ENCODE data around the gene ACBD4. TPM values are rescaled to one million over a fixed set of nuclear protein-coding genes. Genes with fewer than 3 reads are reported as not detected.
"Not testable (repeated sequence)": the region's sequence is repeated elsewhere in the genome, so short reads cannot be mapped to it uniquely, and the experiment has no call there.

Gene ACBD4
- total RNA-seq, 1 donor from 2014 or later, result 20.6 TPM

DNA sequence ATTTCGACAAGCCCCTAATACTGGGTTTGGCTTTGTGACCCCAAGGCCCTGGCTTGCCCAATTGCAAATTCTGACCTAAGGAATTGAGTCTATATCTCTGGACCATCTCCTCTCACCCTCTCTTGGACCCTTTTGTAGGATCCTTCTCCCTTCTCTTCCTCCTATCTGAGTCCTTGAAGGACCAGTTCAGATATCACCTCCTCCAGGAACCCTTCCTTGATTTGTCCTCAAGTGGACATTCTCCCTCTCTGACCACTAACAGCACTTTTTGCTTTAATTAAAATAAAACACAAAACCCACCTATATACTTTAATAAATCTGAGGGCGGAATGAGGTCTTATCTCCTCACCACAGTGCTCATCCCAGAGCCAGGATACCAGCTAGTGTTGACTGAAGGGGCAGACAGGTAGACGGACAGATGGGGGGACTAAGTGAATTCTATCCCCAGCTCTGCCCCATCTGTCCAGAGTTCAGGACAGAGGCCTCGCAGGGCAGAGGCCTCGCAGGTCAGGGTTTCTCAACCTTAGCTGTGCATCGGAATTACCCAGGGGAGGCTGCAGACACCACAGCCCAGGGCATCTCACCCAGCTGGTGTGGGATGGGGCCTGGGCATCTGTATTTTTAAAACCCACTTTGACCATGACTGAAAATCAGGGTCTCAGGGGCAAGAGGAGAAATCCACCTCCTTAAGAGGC, 12.3 kb upstream of the ACBD4 start:
- intact Hi-C loops (cut with micrococcal nuclease), result no loop called here
- no peak overlapping the region for H3K27ac Mint-ChIP-seq

GRCh38 chr17:45123930-45124796, 11.3 kb upstream of the ACBD4 start:
- H3K4me3 Mint-ChIP-seq, result no peak overlapping the region
- DNase-seq (no peak), ATAC-seq (ENCODE audit: low read depth) (peak; percentile 85)
- TF ChIP-seq, protein P1, sequence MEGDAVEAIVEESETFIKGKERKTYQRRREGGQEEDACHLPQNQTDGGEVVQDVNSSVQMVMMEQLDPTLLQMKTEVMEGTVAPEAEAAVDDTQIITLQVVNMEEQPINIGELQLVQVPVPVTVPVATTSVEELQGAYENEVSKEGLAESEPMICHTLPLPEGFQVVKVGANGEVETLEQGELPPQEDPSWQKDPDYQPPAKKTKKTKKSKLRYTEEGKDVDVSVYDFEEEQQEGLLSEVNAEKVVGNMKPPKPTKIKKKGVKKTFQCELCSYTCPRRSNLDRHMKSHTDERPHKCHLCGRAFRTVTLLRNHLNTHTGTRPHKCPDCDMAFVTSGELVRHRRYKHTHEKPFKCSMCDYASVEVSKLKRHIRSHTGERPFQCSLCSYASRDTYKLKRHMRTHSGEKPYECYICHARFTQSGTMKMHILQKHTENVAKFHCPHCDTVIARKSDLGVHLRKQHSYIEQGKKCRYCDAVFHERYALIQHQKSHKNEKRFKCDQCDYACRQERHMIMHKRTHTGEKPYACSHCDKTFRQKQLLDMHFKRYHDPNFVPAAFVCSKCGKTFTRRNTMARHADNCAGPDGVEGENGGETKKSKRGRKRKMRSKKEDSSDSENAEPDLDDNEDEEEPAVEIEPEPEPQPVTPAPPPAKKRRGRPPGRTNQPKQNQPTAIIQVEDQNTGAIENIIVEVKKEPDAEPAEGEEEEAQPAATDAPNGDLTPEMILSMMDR (IDR thresholded peaks at IDR 0.05), result no peak
- no peaks in the 10 kb centered on the region for H3K9me3 Mint-ChIP-seq
- CTCF ChIA-PET, result no interaction called here
- peaks cover 1% of the 10 kb centered on the region for H3K4me1 Mint-ChIP-seq
- no peaks in the 10 kb centered on the region for H3K36me3 Mint-ChIP-seq (ENCODE audit: low read depth)
- intact Hi-C loops (cut with micrococcal nuclease), result no loop called here
- no peak overlapping the region for H3K27ac Mint-ChIP-seq
- POLR2A ChIA-PET, result no interaction called here
- H3K27me3 Mint-ChIP-seq, result peaks cover 9% of the 10 kb centered on the region

More for the DNA sequence above, 12.3 kb upstream of the ACBD4 start:
- no peak overlapping the region for H3K4me3 Mint-ChIP-seq
- TF ChIP-seq, protein P1 (IDR thresholded peaks at IDR 0.05), result no peak
- CTCF ChIA-PET, result no interaction called here
- peaks cover 1% of the 10 kb centered on the region for H3K4me1 Mint-ChIP-seq
- H3K27me3 Mint-ChIP-seq, result peaks cover 9% of the 10 kb centered on the region
- no peak for ATAC-seq (ENCODE audit: low read depth)
- DNase-seq, result no peak
- H3K36me3 Mint-ChIP-seq (ENCODE audit: low read depth), result no peaks in the 10 kb centered on the region
- H3K9me3 Mint-ChIP-seq, result no peaks in the 10 kb centered on the region
- POLR2A ChIA-PET, result no interaction called here

- H3K27ac Mint-ChIP-seq; POLR2A ChIA-PET; CTCF ChIA-PET; H3K4me3 Mint-ChIP-seq; H3K27me3 Mint-ChIP-seq; DNase-seq; H3K36me3 Mint-ChIP-seq (ENCODE audit: low read depth); H3K4me1 Mint-ChIP-seq; H3K9me3 Mint-ChIP-seq; intact Hi-C loops (cut with micrococcal nuclease); ATAC-seq (ENCODE audit: low read depth): not testable (repeated sequence)
Measured at GRCh38 chr17:45124797-45125122, 10.7 kb upstream of the ACBD4 start.

GRCh38 chr17:45125509-45125908, 10.0 kb upstream of the ACBD4 start:
- H3K27ac Mint-ChIP-seq, result no peak overlapping the region
- TF ChIP-seq, protein P1 (IDR thresholded peaks at IDR 0.05), result no peak
- H3K27me3 Mint-ChIP-seq, result peaks cover 5% of the 10 kb centered on the region
- intact Hi-C loops (cut with micrococcal nuclease), result no loop called here
- no peaks in the 10 kb centered on the region for H3K9me3 Mint-ChIP-seq
- no peak overlapping the region for H3K4me3 Mint-ChIP-seq
- DNase-seq (no peak), ATAC-seq (ENCODE audit: low read depth) (no peak)
- ChIA-PET POLR2A (no interaction called here), CTCF (interaction anchor here (1.5 kb wide), 1 partner anchor 26 kb away, joined by 4 read pairs; no protein-coding TSS in a partner anchor)
- no peaks in the 10 kb centered on the region for H3K36me3 Mint-ChIP-seq (ENCODE audit: low read depth)
- peaks cover 1% of the 10 kb centered on the region for H3K4me1 Mint-ChIP-seq

DNA sequence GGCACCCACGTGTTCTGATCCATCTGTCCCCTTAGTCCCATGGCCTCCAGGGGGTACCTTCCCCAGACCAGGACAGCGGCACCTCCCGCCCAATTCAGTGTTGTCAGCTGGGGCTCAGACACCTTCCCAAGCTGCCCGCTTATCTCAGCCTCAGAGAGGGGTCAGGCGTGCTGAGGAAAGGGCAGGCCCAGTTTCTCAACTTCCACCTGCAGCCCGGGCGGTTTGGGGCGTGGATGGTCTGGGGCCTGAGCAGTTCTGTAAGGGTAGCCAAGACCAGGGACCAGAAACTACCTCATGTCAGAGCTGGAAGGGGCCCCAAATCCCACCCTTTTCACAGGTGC, 8.3 kb upstream of the ACBD4 start:
- H3K27ac Mint-ChIP-seq, result no peak overlapping the region
- CTCF ChIA-PET, result interaction anchor here (1.1 to 1.5 kb wide), 2 partner anchors 27 to 70 kb away, joined by 3 to 4 read pairs; no protein-coding TSS in a partner anchor
- no peak for DNase-seq

More for the DNA sequence above, 8.3 kb upstream of the ACBD4 start:
- no peaks in the 10 kb centered on the region for H3K9me3 Mint-ChIP-seq
- no peaks in the 10 kb centered on the region for H3K36me3 Mint-ChIP-seq (ENCODE audit: low read depth)
- no peak overlapping the region for H3K4me3 Mint-ChIP-seq
- H3K27me3 Mint-ChIP-seq, result peaks cover 4% of the 10 kb centered on the region
- TF ChIP-seq, protein P1 (IDR thresholded peaks at IDR 0.05), result no peak
- POLR2A ChIA-PET, result no interaction called here
- no peak for ATAC-seq (ENCODE audit: low read depth)
- H3K4me1 Mint-ChIP-seq, result peaks cover 1% of the 10 kb centered on the region
- intact Hi-C loops (cut with micrococcal nuclease), result no loop called here
